ENCODE results near the gene ARL8B.

Gene ARL8B

GRCh38 chr3:5218815-5219214, 96.7 kb downstream of the ARL8B start:
- no peak for TF ChIP-seq CTCF (IDR thresholded peaks at IDR 0.05; ENCODE audit: low read length, missing control alignments)
- DNase-seq (ENCODE audit: low read depth): peak; percentile 10
- H3K4me3 ChIP-seq (replicated peaks; ENCODE audit: low read depth, low read length): no peak overlapping the region

GRCh38 chr3:5219216-5219615, 97.1 kb downstream of the ARL8B start:
- H3K4me3 ChIP-seq (replicated peaks; ENCODE audit: low read depth, low read length): no peak overlapping the region
- no peak for TF ChIP-seq CTCF (IDR thresholded peaks at IDR 0.05; ENCODE audit: low read length, missing control alignments)
- DNase-seq (ENCODE audit: low read depth): no peak

GRCh38 chr3:5220193-5220592, 98.1 kb downstream of the ARL8B start:
- H3K4me3 ChIP-seq (replicated peaks; ENCODE audit: low read depth, low read length): no peak overlapping the region
- TF ChIP-seq CTCF (IDR thresholded peaks at IDR 0.05; ENCODE audit: low read length, missing control alignments): no peak
- DNase-seq (ENCODE audit: low read depth): no peak

GRCh38 chr3:5220667-5221431, 98.8 kb downstream of the ARL8B start:
- TF ChIP-seq CTCF (IDR thresholded peaks at IDR 0.05; ENCODE audit: low read length, missing control alignments): no peak
- H3K4me3 ChIP-seq (replicated peaks; ENCODE audit: low read depth, low read length): no peak overlapping the region
- DNase-seq (ENCODE audit: low read depth): no peak

- no peak for TF ChIP-seq CTCF (IDR thresholded peaks at IDR 0.05; ENCODE audit: low read length, missing control alignments)
- no peak for DNase-seq (ENCODE audit: low read depth)
- no peak overlapping the region for H3K4me3 ChIP-seq (replicated peaks; ENCODE audit: low read depth, low read length)
These were observed 99.6 kb downstream of the ARL8B start for GRCh38 chr3:5221701-5222100.

- no peak for TF ChIP-seq CTCF (IDR thresholded peaks at IDR 0.05; ENCODE audit: low read length, missing control alignments)
- H3K4me3 ChIP-seq (replicated peaks; ENCODE audit: low read depth, low read length): no peak overlapping the region
- DNase-seq (ENCODE audit: low read depth): no peak
These were observed 100.4 kb downstream of the ARL8B start for GRCh38 chr3:5222283-5223005.

Data from fibroblast of pulmonary artery (primary cell).